ENCODE results near the gene PCSK6. TPM values are rescaled to one million over a fixed set of nuclear protein-coding genes. Genes with fewer than 3 reads are reported as not detected.

Gene PCSK6
- total RNA-seq, 3 donors from 2014 or later: 7.2 to 19.7 (median 18.0) TPM

DNA sequence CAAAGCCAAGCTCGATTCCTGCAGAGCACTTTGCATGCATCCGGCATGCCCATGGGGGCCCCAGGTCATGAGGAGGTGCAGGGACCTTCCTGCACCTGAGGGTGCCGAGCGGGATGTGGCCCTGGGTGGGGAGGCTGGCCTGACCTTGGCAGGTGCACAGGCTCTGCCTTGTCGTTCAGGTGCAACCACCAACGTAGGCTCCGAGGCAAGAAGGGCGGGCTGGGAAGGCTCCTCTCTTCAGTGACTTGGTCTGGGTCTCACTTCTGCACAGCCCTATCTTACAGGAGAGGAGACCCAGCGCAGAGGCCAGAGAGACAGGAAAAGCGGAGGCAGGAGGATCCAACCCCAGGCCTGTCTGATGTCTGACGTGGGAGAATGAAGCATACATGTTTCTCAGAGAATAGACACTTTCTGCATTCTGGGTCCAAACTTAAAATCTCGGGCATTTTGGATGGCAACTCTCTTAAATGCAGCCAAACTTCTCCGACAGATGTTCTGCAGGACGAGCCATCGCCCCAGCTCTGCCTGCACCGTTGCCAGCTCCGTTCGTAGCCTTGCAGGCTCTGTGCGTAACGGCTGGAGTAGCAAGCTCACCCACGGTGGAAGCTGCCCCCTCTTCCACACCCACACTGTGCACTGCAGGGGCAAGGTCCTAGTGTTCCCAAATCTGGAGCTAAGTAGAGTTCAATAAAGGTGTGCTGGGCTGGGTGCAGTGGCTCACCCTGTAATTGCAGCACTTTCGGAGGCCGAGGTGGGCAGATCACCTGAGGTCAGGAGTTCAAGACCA is 133.6 kb downstream of the PCSK6 start:
- H3K27ac ChIP-seq: no peak overlapping the region
- TF ChIP-seq POLR2AphosphoS5 (IDR thresholded peaks at IDR 0.05) (no peak), POLR2A (IDR thresholded peaks at IDR 0.05) (no peak)
- TF ChIP-seq, protein P1, sequence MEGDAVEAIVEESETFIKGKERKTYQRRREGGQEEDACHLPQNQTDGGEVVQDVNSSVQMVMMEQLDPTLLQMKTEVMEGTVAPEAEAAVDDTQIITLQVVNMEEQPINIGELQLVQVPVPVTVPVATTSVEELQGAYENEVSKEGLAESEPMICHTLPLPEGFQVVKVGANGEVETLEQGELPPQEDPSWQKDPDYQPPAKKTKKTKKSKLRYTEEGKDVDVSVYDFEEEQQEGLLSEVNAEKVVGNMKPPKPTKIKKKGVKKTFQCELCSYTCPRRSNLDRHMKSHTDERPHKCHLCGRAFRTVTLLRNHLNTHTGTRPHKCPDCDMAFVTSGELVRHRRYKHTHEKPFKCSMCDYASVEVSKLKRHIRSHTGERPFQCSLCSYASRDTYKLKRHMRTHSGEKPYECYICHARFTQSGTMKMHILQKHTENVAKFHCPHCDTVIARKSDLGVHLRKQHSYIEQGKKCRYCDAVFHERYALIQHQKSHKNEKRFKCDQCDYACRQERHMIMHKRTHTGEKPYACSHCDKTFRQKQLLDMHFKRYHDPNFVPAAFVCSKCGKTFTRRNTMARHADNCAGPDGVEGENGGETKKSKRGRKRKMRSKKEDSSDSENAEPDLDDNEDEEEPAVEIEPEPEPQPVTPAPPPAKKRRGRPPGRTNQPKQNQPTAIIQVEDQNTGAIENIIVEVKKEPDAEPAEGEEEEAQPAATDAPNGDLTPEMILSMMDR (IDR thresholded peaks at IDR 0.05): no peak
- H3K9me3 ChIP-seq: no peaks in the 10 kb centered on the region
- DNase-seq (ENCODE audit: low spot score in 2 of 2): no peak
- H3K4me3 ChIP-seq: no peak overlapping the region
- intact Hi-C loops (cut with DNase I; ENCODE audit: low total_unique reads): loop anchor here (1.0 kb wide), 1 partner anchor 12 kb away; no protein-coding TSS in a partner anchor
- no peaks in the 10 kb centered on the region for H3K27me3 ChIP-seq
- H3K36me3 ChIP-seq: no peaks in the 10 kb centered on the region
- H3K4me1 ChIP-seq: no peaks in the 10 kb centered on the region

DNA sequence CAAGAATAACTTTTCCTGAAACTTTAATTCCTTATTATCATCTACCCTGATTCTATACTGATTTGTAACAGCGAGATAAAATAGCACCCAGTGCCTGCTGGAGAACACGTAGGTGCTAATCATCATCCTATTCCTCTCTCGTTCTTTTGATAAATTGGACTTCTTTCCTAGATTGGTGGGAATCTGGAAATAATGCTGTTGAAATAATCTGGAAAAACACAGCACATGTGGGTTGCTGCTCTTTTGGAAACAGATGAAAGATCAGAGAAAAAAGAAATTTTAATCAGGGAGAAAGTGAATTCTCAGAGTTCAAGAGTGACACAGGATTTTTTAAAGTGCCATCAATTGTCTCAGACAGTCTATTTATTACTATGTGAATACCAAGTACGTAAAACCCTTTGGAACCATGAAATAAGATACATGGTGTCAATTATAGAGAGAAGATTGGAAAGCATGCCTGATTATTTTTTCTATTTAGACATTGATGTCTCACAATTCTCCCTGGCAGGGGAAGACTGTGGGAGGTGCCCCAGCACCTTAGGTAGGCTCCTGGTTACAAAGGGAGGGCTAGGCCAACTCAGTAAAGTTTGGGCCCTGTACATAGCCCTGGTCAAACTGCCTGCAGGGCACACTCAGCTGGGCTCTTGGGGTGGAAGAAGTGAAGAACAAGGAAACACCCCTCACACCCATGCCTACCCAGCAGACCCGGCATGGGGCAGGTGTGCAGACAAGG is 134.4 kb downstream of the PCSK6 start:
- intact Hi-C loops (cut with DNase I; ENCODE audit: low total_unique reads): loop anchor here (1.0 kb wide), 1 partner anchor 11 kb away; no protein-coding TSS in a partner anchor
- TF ChIP-seq, protein P1 (IDR thresholded peaks at IDR 0.05): no peak
- no peak for TF ChIP-seq POLR2A (IDR thresholded peaks at IDR 0.05)
- no peak for TF ChIP-seq POLR2AphosphoS5 (IDR thresholded peaks at IDR 0.05)
- Histone ChIP-seq H3K4me3 (no peak overlapping the region), H3K27me3 (no peaks in the 10 kb centered on the region), H3K36me3 (no peaks in the 10 kb centered on the region), H3K4me1 (no peaks in the 10 kb centered on the region), H3K27ac (no peak overlapping the region), H3K9me3 (no peaks in the 10 kb centered on the region)
- no peak for DNase-seq (ENCODE audit: low spot score in 2 of 2)

DNA sequence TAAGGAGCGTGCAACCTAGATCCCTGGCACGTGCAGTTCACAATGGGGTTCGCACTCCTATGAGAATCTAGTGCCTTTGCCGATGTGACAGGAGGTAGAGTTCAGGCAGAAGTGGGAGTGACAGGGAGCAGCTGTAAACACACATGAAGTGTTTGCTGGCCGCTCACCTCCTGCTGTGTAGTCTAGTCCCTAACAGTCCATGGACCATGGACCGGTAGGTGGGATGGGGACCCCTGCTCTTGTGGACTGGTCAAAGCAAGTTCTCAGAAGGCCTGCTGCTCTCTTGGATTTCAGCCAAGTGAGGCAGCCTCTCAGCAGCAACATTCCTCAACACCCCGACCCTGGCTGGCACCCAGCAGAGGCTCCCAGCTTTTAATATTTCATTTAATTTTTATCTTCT is 136.3 kb downstream of the PCSK6 start:
- no peak for DNase-seq (ENCODE audit: low spot score in 2 of 2)

DNA sequence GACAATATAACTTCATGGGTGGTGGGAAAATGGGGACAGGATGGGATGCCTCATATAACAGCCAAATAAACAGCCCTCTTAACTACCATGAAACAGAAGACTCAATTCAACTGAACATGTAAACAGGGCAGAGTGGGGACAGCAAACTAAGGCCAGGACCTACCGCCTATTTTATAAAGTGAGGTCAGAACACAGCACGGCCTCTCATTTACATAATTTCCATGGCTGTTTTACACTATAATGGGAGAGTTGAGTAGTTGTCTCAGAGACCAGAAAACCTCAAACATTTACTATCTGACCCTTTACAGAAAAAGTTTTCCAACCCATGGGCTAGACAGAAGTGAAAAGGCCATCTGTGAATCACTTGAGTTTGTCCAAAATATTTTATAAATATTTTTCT is 137.8 kb downstream of the PCSK6 start:
- Histone ChIP-seq H3K36me3 (no peaks in the 10 kb centered on the region), H3K4me3 (no peak overlapping the region), H3K4me1 (no peaks in the 10 kb centered on the region), H3K9me3 (no peaks in the 10 kb centered on the region), H3K27me3 (no peaks in the 10 kb centered on the region), H3K27ac (no peak overlapping the region)
- intact Hi-C loops (cut with DNase I; ENCODE audit: low total_unique reads): no loop called here
- no peak for DNase-seq (ENCODE audit: low spot score in 2 of 2)
- TF ChIP-seq, protein P1 (IDR thresholded peaks at IDR 0.05): no peak
- TF ChIP-seq POLR2A (IDR thresholded peaks at IDR 0.05): no peak

More for the DNA sequence above, 136.3 kb downstream of the PCSK6 start:
- Histone ChIP-seq H3K4me3 (no peak overlapping the region), H3K4me1 (no peaks in the 10 kb centered on the region), H3K27me3 (no peaks in the 10 kb centered on the region), H3K27ac (no peak overlapping the region), H3K36me3 (no peaks in the 10 kb centered on the region), H3K9me3 (no peaks in the 10 kb centered on the region)
- TF ChIP-seq POLR2A (IDR thresholded peaks at IDR 0.05) (no peak), POLR2AphosphoS5 (IDR thresholded peaks at IDR 0.05) (no peak)
- TF ChIP-seq, protein P1 (IDR thresholded peaks at IDR 0.05): no peak
- intact Hi-C loops (cut with DNase I; ENCODE audit: low total_unique reads): no loop called here
